ENCODE data around the gene GNB1.

The GNB1 gene

DNA sequence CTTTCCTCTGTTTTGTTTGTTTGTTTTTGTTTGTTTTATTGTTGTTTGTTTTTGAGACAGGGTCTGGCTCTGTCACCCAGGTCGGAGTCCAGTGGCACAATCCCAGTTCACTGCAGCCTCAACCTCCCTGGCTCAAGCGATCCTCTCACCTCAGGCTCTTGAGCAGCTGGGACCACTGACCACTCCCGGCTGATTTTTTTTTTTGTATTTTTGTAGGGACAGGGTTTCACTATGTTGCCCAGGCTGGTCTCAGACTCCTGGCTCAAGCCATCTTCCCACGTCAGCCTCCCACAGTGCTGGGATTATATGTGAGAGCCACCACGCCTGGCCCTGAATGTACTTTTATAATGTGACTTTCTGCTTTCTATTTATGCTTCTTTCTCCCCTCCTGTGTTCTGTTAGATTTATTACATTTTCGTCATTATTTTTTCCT is 19.2 kb upstream of the GNB1 start:
- no peak for DNase-seq

DNA sequence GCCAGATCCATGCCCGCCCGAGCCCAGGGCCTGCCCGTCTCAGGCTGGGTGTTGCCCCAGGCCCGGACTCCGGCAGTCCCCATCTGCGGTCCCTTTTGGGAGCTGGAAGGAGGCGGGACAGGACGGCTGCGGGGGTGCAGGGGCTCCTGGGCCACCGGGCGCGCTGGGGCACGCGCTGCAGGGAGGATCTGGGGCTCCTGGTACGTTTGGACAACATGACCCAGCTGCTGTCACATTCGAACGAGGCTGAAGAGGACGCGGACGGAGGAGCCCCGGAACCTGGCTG is 17.6 kb upstream of the GNB1 start:
- DNase-seq = no peak

DNA sequence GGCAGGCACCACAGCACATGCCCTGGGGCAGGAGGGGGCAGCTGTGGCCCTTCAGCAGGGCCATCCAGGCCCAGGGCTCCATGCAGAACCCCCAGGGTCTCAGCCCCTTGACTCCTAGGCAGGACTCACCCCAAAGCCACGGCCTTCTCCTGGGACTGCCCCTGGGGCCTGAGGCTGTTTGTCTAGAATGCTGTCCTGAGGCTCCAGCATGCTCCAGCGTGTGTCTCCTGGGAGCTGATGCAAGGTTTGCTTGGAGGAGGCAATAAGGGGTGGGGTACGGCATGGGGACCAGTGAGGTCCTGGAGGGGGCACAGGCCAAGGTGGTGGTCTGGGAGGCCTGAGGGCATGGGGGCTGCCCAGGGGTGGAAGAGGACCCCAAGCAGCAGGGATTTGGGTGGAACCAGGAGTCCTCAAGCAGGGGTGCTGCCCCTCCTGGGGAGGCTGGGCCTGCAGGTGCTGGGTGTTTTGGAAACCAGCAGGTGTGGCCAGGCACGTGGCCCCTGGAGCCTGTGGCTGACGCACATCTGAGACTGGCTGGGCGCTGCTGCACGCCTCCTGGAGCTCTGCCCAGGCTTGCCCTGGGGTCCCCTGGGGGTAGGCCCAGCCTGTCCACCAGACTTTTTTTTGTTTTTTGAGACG is 16.3 kb upstream of the GNB1 start:
- DNase-seq = peak; percentile 1

DNA sequence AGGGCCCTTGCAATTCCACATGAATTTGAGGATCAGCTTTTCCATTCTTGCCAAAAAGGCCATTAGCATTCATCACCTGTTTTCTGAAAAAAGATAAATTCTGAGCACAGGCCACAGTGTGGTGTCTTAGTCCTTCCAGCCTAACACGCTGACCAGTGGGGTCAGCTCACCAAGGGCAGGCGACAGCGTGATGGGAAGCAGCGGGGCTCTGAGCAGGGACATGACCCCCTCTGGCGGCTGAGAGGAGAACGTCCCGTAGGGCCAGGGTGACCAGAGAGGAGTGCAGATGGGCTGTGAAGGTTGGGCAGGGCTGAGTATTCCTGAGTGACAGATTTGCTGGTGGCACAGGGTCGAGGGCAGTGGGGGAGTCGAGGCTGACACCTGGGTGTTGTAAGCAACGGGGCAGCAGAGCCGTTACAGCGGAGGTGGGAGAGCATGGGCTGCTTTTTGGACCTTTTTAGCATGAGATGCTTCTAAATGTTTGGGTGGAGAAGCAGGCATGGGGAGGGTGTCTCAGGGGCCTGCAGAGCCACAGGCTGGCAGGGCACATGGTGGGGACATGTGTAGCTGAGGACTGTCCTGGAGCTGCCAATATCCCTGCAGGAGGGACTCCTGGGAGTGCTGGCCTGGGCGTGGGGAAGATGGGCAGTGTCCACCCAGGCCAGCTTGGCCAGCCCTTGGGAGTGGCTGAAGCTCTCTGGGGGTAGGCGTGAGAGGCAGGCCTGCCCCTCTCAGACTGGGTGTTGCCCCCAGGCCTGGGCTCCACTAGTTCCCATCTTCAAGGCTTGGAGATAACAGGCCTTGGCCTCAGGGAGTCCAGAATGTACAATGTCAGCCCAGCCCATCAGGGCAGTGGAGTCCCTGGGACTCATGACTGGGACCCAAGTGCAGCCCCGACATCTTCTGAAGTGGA is 15.6 kb upstream of the GNB1 start:
- DNase-seq = peak; percentile 76

- no peak for DNase-seq
Observed at GRCh38 chr1:1903224-1903623, 12.3 kb upstream of the GNB1 start.

DNA sequence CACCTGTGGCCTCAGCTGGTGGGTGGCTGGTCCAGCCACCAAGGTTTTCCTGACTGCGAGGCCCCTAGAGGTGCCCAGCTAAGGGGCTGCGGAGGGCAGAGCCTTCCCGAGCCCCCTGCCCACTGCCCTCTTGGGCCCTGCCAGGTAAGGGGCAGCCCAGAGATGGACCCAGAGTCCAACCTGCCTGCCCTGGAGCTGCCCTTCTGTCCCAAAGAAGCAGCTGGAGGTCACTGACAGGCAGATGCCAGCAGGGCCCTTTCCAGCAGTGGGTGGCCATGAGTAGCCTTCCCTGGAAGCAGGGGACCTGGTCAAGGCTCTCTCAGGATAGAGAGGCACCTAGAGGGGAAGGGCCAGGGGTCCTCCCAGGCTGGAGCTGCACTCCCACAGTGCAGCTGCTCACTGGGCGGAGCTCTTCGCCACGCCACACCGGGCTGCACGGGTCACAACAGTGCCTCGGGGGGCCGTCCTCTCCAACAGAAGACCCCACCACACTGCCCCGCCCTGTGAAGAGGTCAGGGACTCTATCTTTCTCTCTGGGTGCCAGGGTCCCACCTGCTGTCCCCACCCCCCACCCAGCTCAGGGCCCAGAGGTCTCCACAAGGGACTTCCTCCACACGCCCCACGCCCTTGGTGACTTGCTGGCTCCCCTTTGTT is 10.9 kb upstream of the GNB1 start:
- DNase-seq = no peak

DNA sequence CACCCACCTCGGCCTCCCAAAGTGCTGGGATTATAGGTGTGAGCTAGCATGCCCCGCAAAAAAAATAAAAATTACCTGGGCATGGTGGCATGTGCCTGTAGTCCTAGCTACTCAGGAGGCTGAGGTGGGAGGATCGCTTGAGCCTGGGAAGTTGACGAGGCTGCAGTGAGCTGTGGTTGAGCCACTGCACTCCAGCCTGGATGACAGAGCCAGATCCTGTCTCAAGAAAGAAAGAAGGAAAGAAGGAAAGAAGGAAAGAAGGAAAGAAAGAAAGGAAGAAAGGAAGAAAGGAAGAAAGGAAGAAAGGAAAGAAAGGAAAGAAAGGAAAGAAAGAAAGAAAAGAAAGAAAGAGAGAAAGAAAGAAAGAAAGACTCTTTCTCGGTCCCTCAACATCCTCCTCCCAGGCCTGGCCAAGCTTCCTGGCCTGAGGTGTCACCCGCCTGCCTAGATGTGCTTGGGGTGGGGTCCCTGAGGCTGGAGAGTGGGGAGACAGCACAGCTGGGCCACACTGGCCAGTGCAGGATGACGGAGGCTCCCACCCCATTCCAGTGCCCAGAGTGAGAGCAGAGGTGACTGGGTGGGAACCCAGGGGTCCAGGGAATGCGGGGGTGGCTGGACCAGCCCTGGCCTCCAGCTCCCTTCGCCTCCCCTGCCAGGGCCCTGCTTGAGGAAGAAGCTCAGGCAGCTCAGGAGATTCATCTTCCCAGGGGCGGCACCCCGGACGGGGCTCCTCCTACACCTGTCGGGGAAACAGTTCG is 10.2 kb upstream of the GNB1 start:
- no peak for DNase-seq

- DNase-seq = no peak
Observed at GRCh38 chr1:1899967-1900327, 9.1 kb upstream of the GNB1 start.

DNA sequence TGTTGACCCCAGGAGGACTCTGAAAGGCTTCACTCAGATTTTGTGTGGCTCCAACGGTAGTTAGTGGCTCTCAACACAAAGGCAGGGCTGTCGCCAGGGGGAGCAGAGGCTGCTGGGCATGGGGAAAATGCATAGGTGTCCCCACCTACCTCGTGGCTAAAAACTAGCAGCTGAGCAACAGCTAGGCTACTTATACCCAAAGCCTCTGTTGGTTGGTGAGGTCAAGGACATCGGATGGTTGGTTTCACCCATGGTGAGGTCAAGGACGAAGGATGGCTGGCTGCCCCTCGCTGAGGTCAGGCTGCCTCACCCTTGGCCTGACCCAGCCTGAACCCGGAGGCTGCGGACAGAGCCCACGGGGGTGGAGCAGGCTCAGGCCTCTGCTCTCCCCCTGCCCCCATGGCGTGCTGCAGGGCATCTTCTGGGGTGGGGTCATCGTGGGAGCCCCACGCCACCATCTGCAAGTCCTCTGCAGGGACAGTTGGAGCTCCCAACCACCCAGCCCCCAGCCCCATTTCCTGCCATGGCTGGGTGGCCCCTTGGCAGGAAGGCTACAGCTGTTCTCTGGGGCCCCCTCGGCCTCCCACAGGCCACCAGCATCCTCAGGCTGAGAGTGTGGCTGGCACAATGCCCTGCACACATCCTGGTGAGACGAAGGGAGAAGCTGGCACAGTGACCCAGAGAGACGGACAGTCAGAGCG is 8.5 kb upstream of the GNB1 start:
- peak; percentile 38 for DNase-seq

DNA sequence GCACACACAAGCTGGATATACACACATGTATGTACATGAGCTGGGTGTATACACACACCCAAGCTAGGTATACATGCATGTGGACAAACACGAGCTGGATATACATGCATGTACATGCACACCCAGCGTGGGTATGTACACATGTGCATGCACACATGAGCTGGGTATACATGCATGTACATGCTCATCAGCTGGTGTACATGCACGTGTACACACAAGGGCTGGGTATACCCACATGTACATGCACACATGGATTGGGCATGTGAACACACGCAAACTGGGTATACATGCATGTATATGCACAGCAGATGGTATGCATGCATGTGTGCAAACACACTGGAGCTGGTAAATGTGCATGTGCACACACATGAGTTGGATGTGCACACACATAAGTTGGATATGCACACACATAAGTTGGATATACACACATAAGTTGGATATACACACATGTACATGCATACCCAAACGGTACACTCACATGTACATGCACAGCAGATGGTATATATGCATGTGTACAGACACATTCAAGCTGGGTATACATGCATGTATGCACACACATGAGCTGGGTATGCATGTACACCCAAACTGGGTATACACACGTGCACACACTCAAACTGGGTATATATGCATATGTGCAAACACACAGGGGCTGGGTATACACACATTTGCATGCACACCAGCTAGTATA is 7.5 kb upstream of the GNB1 start:
- no peak for DNase-seq

- no peak for DNase-seq
Observed at GRCh38 chr1:1895456-1896336, 4.8 kb upstream of the GNB1 start.

- no peak for DNase-seq
Observed at GRCh38 chr1:1895060-1895418, 4.2 kb upstream of the GNB1 start.

DNA sequence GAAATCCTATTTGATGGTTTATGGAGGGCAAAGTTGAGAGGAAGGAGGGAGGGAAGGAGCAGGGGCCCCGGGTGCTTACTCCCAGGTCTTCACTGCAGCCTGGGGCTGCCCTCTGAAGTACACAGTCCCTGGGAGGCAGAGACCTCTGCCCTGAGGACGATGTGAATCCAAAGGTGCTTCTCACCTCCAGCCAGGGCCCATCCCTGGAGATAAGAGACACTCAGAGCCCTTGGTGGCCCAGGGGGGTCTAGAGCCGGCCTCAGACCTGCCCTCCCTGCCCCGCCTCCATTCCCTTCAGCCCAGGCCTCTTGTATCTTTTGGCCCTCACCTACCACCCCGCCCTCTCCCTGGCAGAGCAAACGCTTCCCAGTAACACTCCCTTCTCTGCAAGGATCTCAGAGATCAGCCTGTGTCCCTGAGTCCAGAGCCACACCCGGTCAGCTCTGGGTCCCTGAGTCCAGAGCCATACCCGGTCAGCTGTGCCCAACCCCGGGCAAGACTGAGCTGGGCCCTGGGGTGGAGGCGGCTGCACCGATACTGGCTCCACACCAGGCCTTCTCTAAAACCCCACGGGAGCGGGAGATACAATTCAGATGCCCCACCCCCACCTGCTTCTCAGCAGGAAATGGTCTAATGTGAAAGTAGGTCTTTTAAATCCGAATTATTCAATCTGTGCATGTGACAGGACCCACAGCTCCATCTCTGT is 3.6 kb upstream of the GNB1 start:
- peak; percentile 40 for DNase-seq

DNA sequence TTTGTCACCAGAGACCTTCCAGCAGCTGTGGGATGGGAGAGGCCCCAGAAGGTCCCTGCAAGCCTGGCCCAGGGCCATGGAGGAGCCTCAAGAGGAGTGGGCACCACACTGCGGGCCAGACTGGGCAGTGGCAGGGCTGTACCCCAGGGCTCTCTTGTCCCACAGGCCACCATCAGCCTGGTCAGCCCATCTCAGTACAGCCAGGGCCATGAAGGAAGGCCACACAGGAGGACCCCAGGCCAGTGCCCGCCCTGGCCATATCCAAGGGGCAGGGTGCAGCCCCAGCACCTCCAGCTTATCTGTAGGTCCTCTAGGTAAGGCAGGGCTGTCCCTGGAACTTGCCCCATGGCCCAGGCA is 3.1 kb upstream of the GNB1 start:
- DNase-seq = no peak

DNA sequence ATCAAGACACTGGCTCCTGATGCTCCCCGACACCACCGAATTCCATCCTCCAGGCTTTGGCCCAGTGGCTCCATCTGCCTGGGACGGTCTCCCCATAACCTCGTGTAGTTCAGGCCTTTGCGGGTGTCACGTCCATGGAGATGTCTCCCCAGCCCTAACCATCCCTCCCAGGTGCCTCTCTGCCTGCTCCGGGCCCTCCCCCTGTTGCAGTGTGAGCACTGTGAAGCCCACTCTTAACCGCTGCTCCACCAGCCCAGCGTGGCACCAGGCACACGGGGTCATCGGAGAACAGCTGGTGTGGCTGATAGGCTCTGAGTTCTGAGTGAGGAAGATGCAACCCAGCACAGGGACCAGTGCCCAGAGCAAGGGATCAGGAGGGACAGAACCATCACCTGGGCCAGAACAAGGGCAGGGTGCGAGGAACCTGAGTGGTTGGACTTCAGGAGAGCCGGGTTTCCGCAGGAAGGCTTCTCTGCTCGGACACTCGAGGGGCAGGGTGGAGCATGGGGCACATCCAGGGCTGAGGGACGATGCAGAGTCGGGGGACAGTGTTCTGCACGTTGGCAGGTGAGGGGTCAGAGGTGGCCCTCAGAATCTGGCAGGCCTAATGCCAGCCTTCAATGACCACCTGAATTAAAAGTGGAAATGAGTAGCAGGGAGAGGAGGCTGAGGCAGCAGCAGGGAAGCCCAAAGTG is 2.6 kb upstream of the GNB1 start:
- no peak for DNase-seq

DNA sequence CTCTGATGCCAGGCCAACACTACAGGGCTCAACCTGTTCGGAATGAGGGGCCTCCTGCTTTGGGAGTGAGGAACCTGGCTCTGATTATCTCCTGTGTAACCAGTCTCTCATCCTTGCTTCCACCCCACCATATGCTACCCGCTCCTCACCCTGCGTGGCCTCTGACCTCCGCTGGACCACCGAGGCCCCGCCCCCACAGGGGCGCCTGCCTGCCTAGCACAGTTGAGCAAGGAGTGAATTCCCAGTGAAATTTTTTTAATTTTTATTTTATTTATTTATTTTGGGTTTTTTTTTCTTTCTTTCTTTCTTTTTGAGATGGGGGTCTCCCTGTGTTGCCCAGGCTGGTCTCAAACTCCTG is 1.9 kb upstream of the GNB1 start:
- no peak for DNase-seq

DNA sequence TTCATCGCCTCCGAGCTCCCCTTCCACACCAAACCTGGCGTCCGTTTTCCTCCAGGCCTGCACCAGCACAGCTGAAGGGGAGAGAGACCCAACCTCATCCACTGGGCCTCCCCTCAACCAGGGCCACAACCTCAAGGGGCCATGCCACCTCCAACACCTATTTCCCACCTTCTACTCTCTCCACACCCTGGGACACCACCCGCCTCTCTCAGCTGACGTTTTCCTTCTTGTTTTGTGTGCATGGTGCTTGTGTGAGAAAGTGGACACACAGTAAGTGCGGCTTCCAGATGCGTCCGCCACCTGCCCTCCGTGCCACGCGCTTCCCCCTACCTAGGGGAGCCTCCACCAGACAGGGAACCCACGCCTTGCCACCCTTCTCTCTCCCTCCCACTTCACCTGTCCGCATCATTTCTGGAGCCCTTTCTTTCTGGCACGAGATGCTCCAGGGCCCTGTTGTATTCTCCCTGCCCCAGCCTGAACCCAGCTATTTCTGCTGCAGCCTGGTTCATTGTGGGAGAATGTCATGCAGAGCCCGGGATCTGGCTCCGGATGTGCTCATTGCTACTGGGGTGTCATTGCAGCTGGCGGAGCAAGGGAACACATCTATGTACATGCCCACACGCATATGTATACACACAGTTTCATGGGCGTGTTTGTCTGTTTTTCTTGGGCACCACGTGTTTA is 1.3 kb upstream of the GNB1 start:
- DNase-seq = peak; percentile 23

GRCh38 chr1:1891349-1892078 is 627 bp upstream of the GNB1 start:
- DNase-seq = peak; percentile 89

All from CD4-positive, alpha-beta T cell treated with Interleukin-6 for 4 hours (primary cell).